Prostate gland (tissue), 2 donors: ENCODE results near the gene ZNF195.

ENCODE experiments used
- CTCF ChIP-seq, 4 experiments: fragments of 200-600 bp in 2 of 4; fragments of 450-650 bp in 2 of 4; sonication (generic) in 2 of 4; IDR thresholded peaks; 1 replicate in 3 of 4; 2 replicates in 1 of 4; pipeline ENCODE4 v1.5.1; 2016 to 2019; ENCODE audit warnings: antibody characterized with exemption in 4 of 4, mild to moderate bottlenecking in 2 of 4, moderate library complexity in 2 of 4
- POLR2A ChIP-seq: fragments of 450-650 bp; IDR thresholded peaks from one replicate; pipeline ENCODE4 v1.6.1; 2016; ENCODE audit warnings: antibody characterized with exemption, mild to moderate bottlenecking

- TF ChIP-seq CTCF (IDR thresholded peaks at IDR 0.05), result no peak
- TF ChIP-seq POLR2A, result no peak
These were observed 34.4 kb downstream of the ZNF195 start for GRCh38 chr11:3344327-3345174.
